Activated CD4-positive, alpha-beta T cell treated with anti-CD3 and anti-CD28 coated beads for 4 hours (primary cell): ENCODE measurements around the gene CAMTA1.
"Not testable (repeated sequence)": the region's sequence is repeated elsewhere in the genome, so short reads cannot be mapped to it uniquely, and the experiment has no call there.

Source experiments
- DNase-seq, 2 donors: peaks; one replicate each; pipeline ENCODE4 v3.0.0-alpha.2; 2020

The CAMTA1 gene

DNA sequence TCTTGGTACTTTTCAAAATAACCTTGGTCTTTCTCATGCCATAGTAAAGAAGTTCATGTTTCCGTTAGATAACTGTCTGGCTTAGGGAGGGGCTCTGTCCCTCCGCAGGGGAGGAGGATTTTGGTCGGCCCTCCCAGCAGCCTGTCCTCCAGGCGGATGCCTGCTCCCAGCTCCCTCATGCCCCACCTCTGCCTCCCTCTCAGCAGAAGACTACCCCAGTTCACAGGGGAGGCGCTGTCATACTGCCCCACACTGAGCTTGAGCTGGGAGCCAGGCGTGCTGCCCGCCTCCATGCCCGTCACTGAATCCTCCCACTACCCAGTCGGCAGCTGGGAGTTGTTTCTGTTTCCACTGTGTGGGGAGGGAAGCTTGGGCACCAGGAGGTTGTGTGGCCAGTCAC, 127.3 kb downstream of the CAMTA1 start:
- DNase-seq: no peak

DNA sequence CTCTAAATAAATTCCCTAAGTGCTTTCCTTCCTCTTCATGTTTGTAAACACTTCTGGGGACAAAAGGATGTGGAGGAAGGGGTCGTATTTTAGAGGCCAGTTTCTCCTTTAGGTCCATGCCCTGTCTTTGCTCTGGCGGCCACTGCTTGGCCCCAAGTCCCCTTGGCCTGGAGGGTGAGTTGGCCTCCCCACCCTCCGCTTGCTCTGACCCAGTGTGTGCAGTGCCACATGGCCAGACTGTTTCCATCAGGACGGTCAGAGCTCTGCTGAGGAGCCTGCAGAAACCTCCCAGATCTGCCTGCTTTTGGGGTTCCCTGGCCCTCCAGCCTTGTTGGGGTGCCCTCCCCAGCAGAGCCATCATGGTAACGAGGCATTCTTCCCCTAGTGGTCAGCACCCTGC, 127.8 kb downstream of the CAMTA1 start:
- no peak for DNase-seq

DNA sequence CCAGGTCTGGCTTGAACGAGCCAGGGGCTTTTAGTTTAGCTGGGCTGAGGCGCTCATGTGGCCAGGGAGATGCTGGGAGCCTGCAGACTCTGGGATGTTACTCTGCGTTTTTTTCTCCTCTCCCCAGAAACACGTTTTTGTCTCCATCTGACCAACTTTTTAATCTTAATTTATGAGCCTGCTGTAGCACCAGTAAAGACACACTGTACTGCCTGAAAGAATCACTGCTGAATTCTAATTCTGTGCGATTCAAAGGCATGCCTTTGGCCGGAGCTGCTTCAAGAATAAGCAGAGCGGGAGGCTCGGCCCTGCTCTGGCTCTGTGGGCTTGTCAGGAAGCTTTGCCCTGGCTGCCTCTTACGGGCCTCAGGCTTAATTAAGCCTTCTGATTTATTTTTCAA, 129.5 kb downstream of the CAMTA1 start:
- DNase-seq: no peak

DNA sequence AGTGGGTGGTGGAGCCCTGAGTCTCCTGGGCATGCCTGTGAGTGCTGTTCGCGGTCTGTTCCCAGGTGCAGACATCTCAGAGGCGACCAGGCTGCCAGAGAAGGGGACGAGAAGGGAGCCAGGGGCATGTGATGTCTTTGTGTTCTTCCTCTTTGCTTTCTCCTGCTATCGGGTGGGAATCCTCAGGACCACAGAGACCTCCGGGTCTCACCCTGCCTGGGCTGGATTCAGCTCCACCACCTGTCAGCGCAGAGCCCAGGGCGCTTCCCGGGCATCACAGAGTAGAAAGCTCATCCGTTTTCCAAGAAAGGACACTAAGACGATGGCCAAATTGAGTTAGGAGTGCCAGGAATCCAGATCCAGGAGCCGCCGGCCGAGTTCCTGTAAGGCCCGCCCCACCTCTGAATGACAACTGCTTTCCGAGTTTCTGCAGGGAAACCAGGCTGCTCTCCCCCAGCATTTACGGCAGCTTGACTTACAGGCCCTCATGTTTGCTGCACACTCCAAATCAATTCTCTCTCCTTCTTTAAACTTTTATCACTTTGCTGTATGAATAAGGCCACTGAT, 130.8 kb downstream of the CAMTA1 start:
- no peak for DNase-seq

DNA sequence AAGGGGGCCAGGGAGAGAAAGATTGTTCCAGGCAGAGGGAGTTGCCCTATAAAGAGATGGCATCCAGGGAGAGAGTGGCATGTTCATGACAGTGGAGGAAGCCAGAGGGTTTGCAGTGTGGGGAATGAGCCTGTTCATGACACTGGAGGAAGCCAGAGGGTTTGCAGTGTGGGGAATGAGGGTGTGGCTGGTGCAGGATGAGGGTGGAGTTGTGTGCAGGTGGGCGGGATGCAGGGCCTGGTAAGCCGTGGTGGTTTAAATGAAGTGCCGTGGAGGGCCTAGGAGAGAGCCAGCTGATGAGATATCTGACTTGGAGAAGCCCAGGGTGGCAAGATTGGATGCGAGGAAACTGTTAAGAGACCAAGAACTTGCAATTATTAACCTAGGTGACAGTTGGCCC, 131.8 kb downstream of the CAMTA1 start:
- no peak for DNase-seq

DNA sequence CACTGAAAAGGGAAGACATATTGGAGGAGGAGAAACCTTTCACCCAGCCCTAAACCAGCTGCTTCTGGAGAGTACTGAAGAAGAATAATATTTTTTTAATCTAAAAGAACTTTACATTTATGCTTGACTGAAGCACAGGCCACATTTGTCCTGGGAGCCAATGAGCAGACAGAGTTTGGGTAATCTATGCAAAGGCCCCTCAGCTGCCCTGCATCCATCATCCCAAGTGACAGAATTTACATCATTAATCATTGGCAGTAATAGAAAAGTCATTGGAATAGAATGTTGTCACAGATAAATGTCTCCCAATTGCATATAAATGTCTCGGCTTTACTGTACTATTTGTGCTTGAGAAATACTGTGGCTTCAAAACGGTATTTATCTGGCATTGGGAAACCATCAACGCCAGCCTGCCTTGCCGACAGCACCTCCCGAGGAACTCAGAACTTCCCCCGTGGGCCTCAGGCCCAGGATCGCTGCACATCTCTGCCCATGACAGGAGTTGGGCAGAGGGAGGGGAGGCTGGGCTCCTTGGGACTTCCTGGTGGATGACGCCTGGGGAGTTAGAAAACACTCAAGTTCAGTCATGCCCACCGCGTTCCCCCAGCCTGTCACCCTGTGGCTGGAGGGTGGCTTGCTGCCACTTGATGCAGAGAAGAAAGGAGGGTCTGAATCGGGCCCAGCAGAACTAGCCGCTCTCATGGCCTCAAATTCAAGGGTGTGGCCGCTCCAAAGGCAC, 133.1 kb downstream of the CAMTA1 start:
- no peak for DNase-seq

DNA sequence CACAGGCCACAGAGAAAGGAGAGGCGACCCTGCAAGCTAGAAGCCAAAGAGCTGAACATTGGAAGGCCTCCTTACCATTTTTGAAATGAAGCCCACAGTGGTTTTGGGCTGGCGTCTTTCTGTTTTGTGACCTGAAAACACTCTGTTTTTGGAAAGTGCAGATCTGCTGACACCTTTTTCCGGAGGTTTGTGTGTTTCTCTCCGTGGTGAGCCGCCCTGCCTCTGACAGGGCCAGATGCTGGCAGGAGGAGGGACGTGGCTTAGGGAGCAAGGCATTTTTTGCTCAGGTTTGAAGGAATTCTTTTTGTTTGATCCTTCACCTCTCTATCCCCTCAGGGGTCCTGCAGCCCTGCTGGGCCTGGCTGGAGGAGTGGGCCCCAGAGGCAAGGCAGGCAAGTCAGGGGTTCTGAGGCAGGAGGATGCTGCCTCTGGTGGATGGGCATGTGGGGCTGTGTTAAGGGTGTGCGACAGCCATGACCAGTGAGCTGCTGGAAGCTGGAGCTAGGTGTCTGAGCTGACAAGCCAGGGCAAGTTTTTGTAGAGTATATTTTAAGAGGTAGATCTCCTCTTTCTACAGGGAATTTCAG, 133.8 kb downstream of the CAMTA1 start:
- no peak for DNase-seq

DNA sequence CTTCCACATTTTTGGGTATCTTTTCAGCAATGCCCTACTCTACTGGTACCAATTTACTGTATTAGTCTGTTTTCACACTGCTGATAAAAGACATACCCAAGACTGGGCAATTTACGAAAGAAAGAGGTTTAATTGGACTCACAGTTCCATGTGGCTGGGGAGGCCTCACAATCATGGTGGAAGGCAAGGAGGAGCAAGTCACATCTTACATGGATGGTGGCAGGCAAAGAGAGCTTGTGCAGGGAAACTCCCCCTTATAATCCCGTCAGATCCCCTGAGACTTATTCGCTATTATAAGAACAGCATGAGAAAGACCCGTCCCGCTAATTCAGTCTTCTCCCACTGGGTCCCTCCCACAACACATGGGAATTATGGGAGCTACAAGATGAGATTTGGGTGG, 136.3 kb downstream of the CAMTA1 start:
- not testable (repeated sequence) for DNase-seq

DNA sequence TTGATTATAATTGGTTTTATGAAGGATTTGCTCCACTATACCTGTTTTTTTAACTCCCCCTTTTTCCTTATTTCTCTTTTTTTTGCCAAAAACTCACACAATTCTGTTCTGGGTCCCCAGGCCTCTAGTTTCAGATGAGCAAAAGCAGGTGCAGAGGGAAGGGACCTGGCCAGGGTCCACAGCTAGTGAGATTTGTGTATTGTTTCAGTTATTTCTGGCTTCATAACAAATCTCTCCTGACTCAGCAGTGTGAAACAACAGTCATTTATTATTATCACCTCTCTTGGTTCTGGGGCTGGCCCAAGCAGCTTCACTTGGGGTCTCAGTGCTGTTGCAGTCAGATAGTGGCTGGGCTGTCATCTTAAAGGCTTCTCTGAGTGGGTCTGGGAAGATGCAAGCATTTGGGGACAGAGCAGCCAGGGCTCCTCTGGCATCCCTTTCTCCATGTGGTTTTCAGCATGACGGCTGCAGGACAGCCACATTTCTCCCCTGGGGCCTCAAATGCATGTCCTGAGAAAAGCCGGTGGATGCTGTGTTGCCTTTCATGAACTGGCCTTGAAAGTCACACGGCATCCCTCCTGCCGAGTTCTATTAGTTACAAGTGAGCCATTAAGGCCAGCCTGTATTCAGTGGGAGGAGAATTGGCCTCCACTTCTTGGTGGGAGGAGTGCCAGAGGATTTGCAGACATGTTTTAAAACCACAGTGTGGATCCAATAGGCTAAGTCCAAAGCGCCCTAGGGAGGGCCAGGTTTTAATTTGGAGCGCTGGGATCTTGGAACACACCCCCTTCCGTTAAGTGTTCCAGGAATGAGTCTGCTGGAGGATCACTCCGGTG, 137.1 kb downstream of the CAMTA1 start:
- DNase-seq: no peak

DNA sequence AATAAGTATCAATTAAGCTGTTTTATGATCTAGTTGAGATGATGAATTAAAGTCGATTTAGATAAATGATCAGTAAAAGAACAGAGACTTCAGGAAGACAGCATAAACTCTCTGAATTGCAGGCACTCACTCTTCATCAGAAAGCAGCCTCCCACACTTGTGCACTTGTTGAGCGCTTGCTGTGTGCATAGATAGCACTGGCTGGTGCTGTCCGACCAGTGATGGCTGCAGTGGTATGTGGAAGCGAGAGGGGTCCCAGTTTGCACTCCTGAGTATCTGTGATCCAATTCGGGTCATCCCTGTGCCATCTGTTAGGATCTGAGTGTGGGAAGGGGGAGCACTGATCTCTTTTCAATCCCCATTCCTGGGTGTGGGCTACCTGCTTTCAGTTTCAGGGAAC, 137.8 kb downstream of the CAMTA1 start:
- DNase-seq: no peak

DNA sequence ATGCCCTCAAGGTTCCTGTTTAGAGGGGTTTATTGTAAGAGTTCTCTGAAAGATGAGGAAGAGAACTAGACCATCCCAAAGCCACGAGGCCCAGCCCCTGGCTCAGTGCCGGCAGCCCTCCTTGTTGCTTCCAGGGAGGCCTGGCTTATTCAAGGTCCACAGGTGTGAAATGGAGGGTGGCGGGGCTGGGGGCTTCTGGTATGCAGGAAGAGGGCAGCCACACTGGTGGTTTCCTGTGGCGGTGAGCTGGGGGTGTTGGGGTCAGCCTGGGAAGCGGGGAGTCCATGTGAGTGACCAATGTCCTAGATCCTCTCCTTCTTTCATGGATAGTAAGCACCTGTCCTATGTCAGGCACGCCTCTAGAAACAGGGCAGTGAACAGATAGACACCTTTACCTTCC, 138.2 kb downstream of the CAMTA1 start:
- DNase-seq: no peak

DNA sequence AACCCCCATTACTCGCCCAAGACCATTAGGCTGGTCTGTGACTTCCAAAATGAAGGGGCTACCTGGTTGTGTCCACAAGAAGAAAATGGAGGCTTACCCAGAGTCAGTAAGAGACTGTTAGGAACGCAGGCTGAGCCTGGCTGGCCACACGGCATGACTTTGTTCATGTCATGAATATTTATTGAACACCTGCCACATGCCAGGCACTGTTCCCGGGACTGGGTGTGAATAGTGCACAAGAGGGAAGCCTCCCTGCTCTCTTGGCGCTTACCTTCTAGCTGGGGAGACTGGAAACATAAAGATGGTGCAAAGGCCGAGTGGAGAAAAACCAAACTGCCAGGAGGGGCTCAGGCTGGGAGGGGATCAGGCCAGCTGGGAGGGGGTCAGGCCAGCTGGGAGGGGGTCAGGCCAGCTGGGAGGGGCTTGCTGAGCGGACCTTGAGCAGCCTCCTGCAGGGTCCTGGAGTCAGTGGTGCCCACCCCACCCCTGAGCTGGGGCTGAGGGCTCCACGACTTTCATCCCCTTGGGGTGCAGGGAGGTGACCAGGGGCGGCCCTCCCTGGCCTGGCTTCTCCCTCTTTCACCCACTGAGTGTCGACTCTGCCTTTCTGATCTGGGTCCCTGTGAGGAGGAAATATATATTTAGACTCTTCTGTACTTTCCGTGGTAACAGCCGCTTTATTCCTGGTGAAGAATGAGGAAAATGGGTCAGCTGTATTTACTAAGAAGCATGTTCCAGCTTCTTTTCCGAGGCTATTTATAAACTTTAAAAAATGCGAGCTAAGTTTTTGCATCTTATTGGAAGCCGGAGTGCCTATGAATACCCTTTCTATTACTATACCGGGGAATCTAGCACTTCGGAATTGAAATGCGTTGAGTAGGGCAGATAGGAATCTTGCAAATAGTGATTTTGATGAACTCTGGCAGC, 139.0 kb downstream of the CAMTA1 start:
- no peak for DNase-seq

DNA sequence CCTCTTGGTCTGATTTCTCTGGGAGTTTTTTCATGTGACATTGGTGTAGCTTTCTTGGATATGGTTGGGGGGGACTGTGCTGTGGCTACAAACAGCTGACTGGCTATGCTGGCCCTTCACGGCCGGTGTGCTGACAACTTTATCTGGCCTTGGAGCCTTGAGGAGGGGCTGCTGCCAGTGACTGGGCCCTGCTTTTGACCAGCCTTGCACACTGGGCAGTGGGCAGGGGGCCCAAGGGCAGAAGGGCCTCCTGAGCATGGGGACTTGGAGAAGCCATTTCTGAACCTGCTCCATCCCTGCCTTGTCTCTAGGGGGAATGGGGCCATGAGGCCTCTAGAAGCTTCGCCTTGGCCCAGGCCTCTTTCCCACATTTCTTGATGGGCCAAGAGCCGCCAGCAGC, 139.6 kb downstream of the CAMTA1 start:
- no peak for DNase-seq

DNA sequence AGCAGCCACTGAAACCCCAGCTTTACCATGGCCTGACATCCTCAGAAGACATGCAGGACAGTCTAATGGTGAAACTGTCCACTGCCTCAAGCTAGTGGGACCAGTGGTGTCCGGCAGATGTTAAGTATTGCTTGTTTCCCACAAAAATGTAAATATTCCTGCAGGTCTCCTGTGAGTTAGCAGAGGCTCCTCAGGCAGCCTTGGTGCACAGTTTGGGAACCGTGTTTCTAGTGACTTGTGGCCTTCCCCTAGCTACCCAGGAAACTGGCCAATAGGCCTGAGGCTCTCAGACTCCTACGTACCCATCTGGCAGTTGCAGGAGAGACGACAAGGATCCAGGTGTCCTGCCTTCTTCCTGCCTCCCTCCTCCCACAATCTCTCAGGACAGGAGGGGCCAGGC, 142.4 kb downstream of the CAMTA1 start:
- DNase-seq: no peak

DNA sequence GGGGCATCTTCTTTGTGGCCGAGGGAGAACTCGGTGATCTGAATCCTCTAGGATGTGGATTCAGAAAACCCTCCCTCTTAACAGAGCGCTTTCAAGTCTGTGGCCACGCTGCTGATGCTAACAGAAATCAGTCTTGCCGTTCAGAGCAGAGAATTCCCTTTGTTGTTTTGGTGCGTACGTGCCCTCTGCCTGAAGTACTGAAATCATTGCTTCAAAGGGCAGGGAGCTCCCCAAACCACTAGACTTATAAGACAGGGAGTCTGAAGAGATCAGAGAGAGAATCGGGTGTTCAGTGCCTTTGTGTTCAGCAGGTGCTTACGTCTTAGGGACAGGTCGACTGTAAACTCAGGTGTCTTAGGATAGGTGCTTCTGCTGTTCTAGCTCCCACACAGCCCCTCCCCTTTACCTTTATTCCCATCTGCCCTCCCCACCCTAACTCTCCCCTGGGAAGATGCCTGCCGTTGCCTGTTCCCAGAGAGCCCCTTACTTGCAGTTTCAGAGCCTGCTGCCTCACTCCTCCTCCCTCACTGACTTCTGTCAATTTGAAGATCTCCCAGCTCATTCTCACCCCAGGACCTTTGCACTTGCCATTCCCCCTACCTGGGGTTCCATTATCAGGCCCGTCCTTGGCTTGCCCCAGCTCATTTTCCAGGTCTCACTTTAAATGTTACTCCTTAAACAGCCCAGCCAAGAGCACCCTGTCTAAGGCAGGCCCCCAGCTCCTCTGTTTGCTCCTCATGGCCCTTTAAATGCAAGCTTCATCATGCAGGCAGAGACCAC, 143.0 kb downstream of the CAMTA1 start:
- no peak for DNase-seq

DNA sequence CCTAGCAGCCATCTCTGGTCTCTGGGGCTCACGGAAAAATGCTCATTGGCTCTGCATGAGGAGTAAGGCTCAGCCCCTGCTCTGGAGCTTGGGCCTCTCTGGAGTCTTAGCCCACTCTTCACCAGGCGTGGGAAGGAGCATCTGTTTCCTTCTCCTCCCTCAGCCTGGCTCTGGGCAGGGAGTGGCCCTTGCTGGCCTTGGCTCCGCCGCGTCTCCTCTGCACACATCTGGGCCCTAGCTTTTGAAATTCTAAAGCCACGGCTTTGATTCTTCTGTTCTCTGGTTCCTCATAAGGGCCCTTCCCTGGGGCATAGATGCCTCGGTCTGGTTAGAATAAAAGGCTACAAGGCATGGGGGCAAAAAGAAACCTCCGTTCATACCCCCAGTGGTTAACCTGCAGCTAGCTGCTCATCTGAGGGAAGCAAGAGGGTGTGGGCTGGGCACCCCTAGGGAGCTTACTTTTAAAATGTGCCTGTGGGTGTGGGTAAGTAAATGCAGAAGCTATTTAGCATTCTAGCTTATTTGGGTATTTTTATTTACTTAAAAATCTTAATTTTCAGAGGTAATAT, 145.6 kb downstream of the CAMTA1 start:
- no peak for DNase-seq

DNA sequence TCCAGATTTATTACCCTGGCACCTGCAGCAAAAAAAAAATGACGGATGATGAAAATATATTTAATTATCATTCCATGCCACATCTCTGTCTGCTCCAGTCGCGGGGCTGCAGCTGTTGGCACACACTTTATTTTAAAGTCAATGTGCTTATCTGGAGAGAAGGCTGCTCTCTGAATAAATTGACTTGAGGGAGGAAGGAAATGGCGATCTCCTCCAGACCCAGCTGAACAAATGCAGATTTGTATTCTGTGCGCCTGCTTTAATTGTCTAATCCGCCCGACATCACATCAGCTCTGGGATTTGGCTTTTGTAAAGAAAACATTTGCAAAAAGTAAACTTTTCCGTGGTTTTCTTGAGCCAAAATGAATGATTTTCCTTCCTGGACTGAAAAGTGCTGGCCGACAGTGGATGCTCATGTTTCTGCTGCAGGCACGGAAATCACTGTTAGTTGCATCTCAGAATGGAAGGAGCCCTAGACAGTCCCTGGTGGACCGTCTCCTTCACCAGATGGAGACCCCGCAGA, 150.2 kb downstream of the CAMTA1 start:
- DNase-seq: no peak

DNA sequence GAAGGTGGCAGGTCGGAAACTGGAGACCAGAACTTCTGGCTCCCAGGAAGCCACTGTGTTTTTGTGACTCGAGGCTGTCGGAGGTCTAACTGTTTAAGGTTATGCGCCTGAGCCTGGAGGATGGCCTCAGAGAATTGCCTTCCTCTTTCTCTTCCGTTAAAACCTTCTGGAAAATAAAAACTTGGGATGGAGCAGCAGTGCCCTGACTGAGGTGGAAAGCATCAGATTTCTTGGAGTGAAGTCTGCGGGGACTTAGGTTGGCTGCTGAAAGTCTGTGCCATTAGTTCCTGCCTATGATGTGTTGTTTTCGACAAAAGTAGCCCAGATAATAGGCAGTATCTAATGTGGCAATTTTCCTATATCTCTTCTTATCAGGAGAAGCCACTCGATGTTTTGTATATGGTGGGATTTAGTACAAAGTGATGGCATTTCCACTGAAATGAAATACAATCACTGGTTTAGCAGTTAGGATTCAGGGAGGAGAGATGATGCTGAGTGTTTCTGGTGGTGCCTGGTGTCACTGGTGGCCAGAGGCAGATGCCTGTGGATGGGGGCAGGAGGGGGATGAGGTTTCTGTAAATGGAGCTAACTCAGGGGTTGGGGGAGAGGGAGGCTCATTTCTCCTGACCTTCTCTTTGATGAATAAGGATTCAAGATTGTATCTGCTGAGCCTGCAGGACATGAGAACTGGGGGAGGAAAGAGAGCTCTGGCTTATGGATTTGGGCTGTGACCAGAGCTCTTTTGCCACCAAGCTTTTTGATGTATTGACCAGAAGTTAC, 150.8 kb downstream of the CAMTA1 start:
- DNase-seq: no peak

DNA sequence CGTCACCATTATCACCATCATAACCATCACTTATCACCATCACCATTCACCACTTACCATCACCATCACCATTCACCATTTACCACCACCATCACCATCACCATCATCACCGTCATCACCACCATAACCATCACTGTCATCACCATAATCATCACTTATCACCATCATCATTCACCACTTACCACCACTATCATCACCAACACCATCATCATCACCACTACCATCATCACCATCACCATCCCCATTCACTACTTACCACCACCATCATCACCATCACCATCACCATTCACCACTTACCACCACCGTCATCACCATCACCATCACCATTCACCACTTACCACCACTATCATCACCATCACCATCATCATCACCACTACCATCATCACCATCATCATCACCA, 151.8 kb downstream of the CAMTA1 start:
- DNase-seq: no peak

DNA sequence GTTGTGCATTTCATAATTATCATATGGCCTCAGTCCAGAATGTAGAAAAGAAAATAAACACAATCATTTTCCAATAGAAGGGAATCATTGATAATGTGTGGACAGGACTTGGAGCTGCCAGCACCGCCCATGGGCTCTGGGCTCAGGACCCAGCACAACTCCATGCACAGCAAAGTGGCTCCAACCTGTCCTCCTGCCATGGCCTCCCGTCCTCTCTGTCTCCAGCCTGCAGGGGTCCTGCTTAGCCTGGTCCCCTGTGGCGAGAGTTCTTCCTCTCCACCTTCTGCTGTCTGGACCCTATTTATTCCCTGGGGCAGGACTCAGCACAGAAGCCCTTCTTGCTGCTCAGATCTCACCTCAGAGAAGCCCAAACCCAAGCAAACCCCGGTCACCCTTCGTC, 154.1 kb downstream of the CAMTA1 start:
- no peak for DNase-seq
